HG03039 (cell line): ENCODE measurements around the gene CCDC85A.

Source experiments
- ATAC-seq: cut with Tn5 transposase; IDR thresholded peaks from one replicate; pipeline ENCODE4 v1.9.1; 2021; ENCODE audit warnings: mild to moderate bottlenecking, moderate library complexity; ENCODE audit not compliant: unreplicated experiment

The CCDC85A gene

GRCh38 chr2:56234241-56234640 lies 50.5 kb downstream of the CCDC85A start:
- no peak for ATAC-seq

GRCh38 chr2:56239030-56239429 lies 55.2 kb downstream of the CCDC85A start:
- no peak for ATAC-seq

GRCh38 chr2:56239437-56239836 lies 55.6 kb downstream of the CCDC85A start:
- ATAC-seq: no peak

- no peak for ATAC-seq
Measured at GRCh38 chr2:56240210-56240609, 56.4 kb downstream of the CCDC85A start.

GRCh38 chr2:56244506-56244905 lies 60.7 kb downstream of the CCDC85A start:
- ATAC-seq: no peak

GRCh38 chr2:56244911-56245530 lies 61.2 kb downstream of the CCDC85A start:
- ATAC-seq: no peak

GRCh38 chr2:56248965-56249742 lies 65.4 kb downstream of the CCDC85A start:
- ATAC-seq: no peak

GRCh38 chr2:56250153-56250729 lies 66.5 kb downstream of the CCDC85A start:
- no peak for ATAC-seq

- ATAC-seq: no peak
Measured at GRCh38 chr2:56260415-56260814, 76.6 kb downstream of the CCDC85A start.

GRCh38 chr2:56262241-56262640 lies 78.5 kb downstream of the CCDC85A start:
- ATAC-seq: no peak

GRCh38 chr2:56263876-56264275 lies 80.1 kb downstream of the CCDC85A start:
- no peak for ATAC-seq

GRCh38 chr2:56266761-56267414 lies 83.1 kb downstream of the CCDC85A start:
- no peak for ATAC-seq

GRCh38 chr2:56267415-56267788 lies 83.6 kb downstream of the CCDC85A start:
- no peak for ATAC-seq

GRCh38 chr2:56268856-56269255 lies 85.1 kb downstream of the CCDC85A start:
- ATAC-seq: no peak

- no peak for ATAC-seq
Measured at GRCh38 chr2:56271275-56271674, 87.5 kb downstream of the CCDC85A start.

GRCh38 chr2:56285224-56285623 lies 101.4 kb downstream of the CCDC85A start:
- no peak for ATAC-seq

- ATAC-seq: no peak
Measured at GRCh38 chr2:56286936-56287335, 103.1 kb downstream of the CCDC85A start.

- ATAC-seq: no peak
Measured at GRCh38 chr2:56287508-56287907, 103.7 kb downstream of the CCDC85A start.

GRCh38 chr2:56287974-56288373 lies 104.2 kb downstream of the CCDC85A start:
- no peak for ATAC-seq

GRCh38 chr2:56288838-56289580 lies 105.2 kb downstream of the CCDC85A start:
- no peak for ATAC-seq

GRCh38 chr2:56291711-56292110 lies 107.9 kb downstream of the CCDC85A start:
- ATAC-seq: no peak
